Mesenchymal stem cell (in vitro differentiated cells and primary cell): ENCODE data around the gene AFP.

Experiments used
- DNase-seq: peaks from one replicate; pipeline ENCODE4 v3.0.0-alpha.2; 2013
- H2AFZ ChIP-seq: one replicate; pipeline ENCODE4 v1.6.1; 2013; ENCODE audit warnings: low read depth, mild to moderate bottlenecking, control low read depth, inconsistent platforms, low read length, moderate library complexity
- H2AK5ac ChIP-seq: 2 replicates; pipeline ENCODE4 v1.6.1; 2013; ENCODE audit warnings: low read length, moderate library complexity, mild to moderate bottlenecking, inconsistent platforms; ENCODE audit not compliant: severe bottlenecking
- H2BK120ac ChIP-seq: one replicate; pipeline ENCODE4 v1.6.1; 2013; ENCODE audit warnings: low read depth, mild to moderate bottlenecking, inconsistent platforms, low read length, moderate library complexity
- H2BK12ac ChIP-seq, 2 experiments: one replicate each; pipeline ENCODE4 v1.6.1; 2013; ENCODE audit warnings: inconsistent platforms in 2 of 2, low read length in 2 of 2, mild to moderate bottlenecking in 2 of 2, moderate library complexity in 2 of 2, control low read depth in 1 of 2
- H2BK15ac ChIP-seq: one replicate; pipeline ENCODE4 v1.6.1; 2013; ENCODE audit warnings: mild to moderate bottlenecking, low read depth, inconsistent platforms; ENCODE audit not compliant: poor library complexity, severe bottlenecking
- H2BK5ac ChIP-seq: 2 replicates; pipeline ENCODE4 v1.6.1; 2013; ENCODE audit warnings: low read depth, mild to moderate bottlenecking, low read length, control low read depth, inconsistent platforms; ENCODE audit not compliant: poor library complexity, severe bottlenecking
- H3K14ac ChIP-seq, 2 experiments: one replicate each; pipeline ENCODE4 v1.6.1; 2013; ENCODE audit warnings: inconsistent platforms in 2 of 2, low read length in 2 of 2, control low read depth in 1 of 2, mild to moderate bottlenecking in 1 of 2, moderate library complexity in 1 of 2
- H3K18ac ChIP-seq, 2 experiments: one replicate each; pipeline ENCODE4 v1.6.1; 2013; ENCODE audit warnings: inconsistent platforms in 2 of 2, low read length in 2 of 2, control low read depth in 1 of 2, low read depth in 1 of 2, mild to moderate bottlenecking in 1 of 2
- H3K23ac ChIP-seq, 2 experiments: one replicate each; pipeline ENCODE4 v1.6.1; 2013; ENCODE audit warnings: inconsistent platforms in 2 of 2, low read length in 2 of 2, mild to moderate bottlenecking in 2 of 2, moderate library complexity in 2 of 2, control low read depth in 1 of 2
- H3K27ac ChIP-seq: 2 replicates; pipeline ENCODE4 v1.5.1; 2013; ENCODE audit warnings: mild to moderate bottlenecking, moderate library complexity, low read length, control low read depth, inconsistent platforms; ENCODE audit not compliant: poor library complexity, severe bottlenecking
- H3K27me3 ChIP-seq, 2 experiments: 2 replicates each; pipeline versions ENCODE4 v1.6.1 to v1.7.0; 2013; ENCODE audit warnings: low read length in 2 of 2, mild to moderate bottlenecking in 2 of 2, moderate library complexity in 2 of 2, control low read depth in 1 of 2, inconsistent platforms in 1 of 2; ENCODE audit not compliant: control insufficient read depth in 1 of 2, insufficient read depth in 1 of 2
- H3K36me3 ChIP-seq, 2 experiments: 2 replicates each; pipeline versions ENCODE4 v1.6.1 to v1.7.0; 2013; ENCODE audit warnings: low read length in 2 of 2, control low read depth in 1 of 2, inconsistent platforms in 1 of 2, low read depth in 1 of 2, mild to moderate bottlenecking in 1 of 2; ENCODE audit not compliant: insufficient read depth in 2 of 2, control insufficient read depth in 1 of 2
- H3K4ac ChIP-seq, 2 experiments: one replicate each; pipeline ENCODE4 v1.6.1; 2013; ENCODE audit warnings: inconsistent platforms in 2 of 2, low read length in 2 of 2, mild to moderate bottlenecking in 2 of 2, moderate library complexity in 2 of 2, control low read depth in 1 of 2, low read depth in 1 of 2
- H3K4me1 ChIP-seq: 2 replicates; pipeline ENCODE4 v1.6.1; 2013; ENCODE audit warnings: low read depth, low read length, control low read depth; ENCODE audit not compliant: control insufficient read depth, insufficient read depth
- H3K4me2 ChIP-seq: 2 replicates; pipeline ENCODE4 v1.6.1; 2013; ENCODE audit warnings: low read length, mild to moderate bottlenecking, inconsistent platforms; ENCODE audit not compliant: poor library complexity, severe bottlenecking
- H3K4me3 ChIP-seq, 2 experiments: 2 replicates each; pipeline versions ENCODE4 v1.5.1 to v1.7.0; 2013; ENCODE audit warnings: low read length in 2 of 2, mild to moderate bottlenecking in 2 of 2, control low read depth in 1 of 2, low read depth in 1 of 2; ENCODE audit not compliant: insufficient read depth in 1 of 2
- H3K79me1 ChIP-seq: replicated peaks from 2 replicates; pipeline ENCODE4 v1.6.1; 2013; ENCODE audit warnings: mild to moderate bottlenecking, control low read depth, low read length, inconsistent platforms; ENCODE audit not compliant: poor library complexity, severe bottlenecking
- H3K9ac ChIP-seq: 2 replicates; pipeline ENCODE4 v1.7.0; 2013; ENCODE audit warnings: mild to moderate bottlenecking, low read length, moderate library complexity
- H3K9me3 ChIP-seq: 2 replicates; pipeline ENCODE4 v1.7.0; 2013; ENCODE audit warnings: mild to moderate bottlenecking, low read length; ENCODE audit not compliant: control insufficient read depth
- H4K8ac ChIP-seq: one replicate; pipeline ENCODE4 v1.6.1; 2013; ENCODE audit warnings: inconsistent platforms, mild to moderate bottlenecking, low read length, moderate library complexity
- H4K91ac ChIP-seq: one replicate; pipeline ENCODE4 v1.6.1; 2013; ENCODE audit warnings: mild to moderate bottlenecking, low read length, inconsistent platforms
- WGBS: methylation state at CpG from one replicate; pipeline ENCODE4 v1.1.7; 2013; ENCODE audit warnings: mixed read lengths; 5-methylcytosine and 5-hydroxymethylcytosine counted together

The AFP gene

DNA sequence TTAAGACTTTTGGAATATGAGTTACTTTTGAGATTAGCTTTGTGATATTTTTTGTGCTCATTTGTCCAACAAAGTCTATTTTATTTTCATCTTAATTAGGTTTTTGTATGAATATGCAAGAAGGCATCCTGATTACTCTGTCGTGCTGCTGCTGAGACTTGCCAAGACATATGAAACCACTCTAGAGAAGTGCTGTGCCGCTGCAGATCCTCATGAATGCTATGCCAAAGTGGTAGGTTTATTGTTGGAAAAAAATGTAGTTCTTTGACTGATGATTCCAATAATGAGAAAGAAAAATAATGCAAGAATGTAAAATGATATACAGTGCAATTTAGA, 21.1 kb upstream of the AFP start:
- Histone ChIP-seq H3K14ac (no peak overlapping the region), H2AK5ac (no peak overlapping the region), H2BK15ac (no peak overlapping the region), H3K27ac (no peak overlapping the region), H3K18ac (no peak overlapping the region), H2BK5ac (no peak overlapping the region), H3K4me2 (no peak overlapping the region), H2BK12ac (no peak overlapping the region), H3K4ac (no peak overlapping the region), H2AFZ (no peak overlapping the region), H2BK120ac (no peak overlapping the region), H3K79me1 (no peaks in the 10 kb centered on the region), H3K9ac (no peak overlapping the region), H4K8ac (no peak overlapping the region), H3K4me3 (no peak overlapping the region), H3K9me3 (no peaks in the 10 kb centered on the region), H3K36me3 (no peaks in the 10 kb centered on the region), H3K27me3 (no peaks in the 10 kb centered on the region), H3K4me1 (no peaks in the 10 kb centered on the region), H4K91ac (no peak overlapping the region), H3K23ac (no peak overlapping the region)
- DNase-seq: no peak
- 88% methylated on average over 2 of the region's 2 CpGs for WGBS

- H3K18ac ChIP-seq: no peak overlapping the region
- no peak overlapping the region for H2AK5ac ChIP-seq
- H3K27ac ChIP-seq: no peak overlapping the region
- H3K27me3 ChIP-seq: no peaks in the 10 kb centered on the region
- H3K4me2 ChIP-seq: no peak overlapping the region
- H3K79me1 ChIP-seq: no peaks in the 10 kb centered on the region
- H3K4ac ChIP-seq: no peak overlapping the region
- no peak overlapping the region for H2BK15ac ChIP-seq
- H3K9me3 ChIP-seq: no peaks in the 10 kb centered on the region
- no peak overlapping the region for H3K4me3 ChIP-seq
- no peak overlapping the region for H3K9ac ChIP-seq
- H4K91ac ChIP-seq: no peak overlapping the region
- no peak overlapping the region for H2BK5ac ChIP-seq
- H2AFZ ChIP-seq: no peak overlapping the region
- no peak overlapping the region for H4K8ac ChIP-seq
- WGBS: no CpG with 5 or more reads among the region's 2 CpGs
- H3K14ac ChIP-seq: no peak overlapping the region
- H3K23ac ChIP-seq: no peak overlapping the region
- DNase-seq: no peak
- H3K36me3 ChIP-seq: no peaks in the 10 kb centered on the region
- H3K4me1 ChIP-seq: no peaks in the 10 kb centered on the region
- no peak overlapping the region for H2BK120ac ChIP-seq
- no peak overlapping the region for H2BK12ac ChIP-seq
These were observed 20.2 kb upstream of the AFP start for GRCh38 chr4:73415807-73416238.

GRCh38 chr4:73416423-73417087, 19.5 kb upstream of the AFP start:
- H3K4ac ChIP-seq: no peak overlapping the region
- H3K4me2 ChIP-seq: no peak overlapping the region
- H3K4me1 ChIP-seq: no peaks in the 10 kb centered on the region
- no peak overlapping the region for H3K9ac ChIP-seq
- no peak overlapping the region for H2BK5ac ChIP-seq
- H3K4me3 ChIP-seq: no peak overlapping the region
- no peak overlapping the region for H3K14ac ChIP-seq
- no peak overlapping the region for H4K8ac ChIP-seq
- H2BK15ac ChIP-seq: no peak overlapping the region
- no peaks in the 10 kb centered on the region for H3K9me3 ChIP-seq
- H3K18ac ChIP-seq: no peak overlapping the region
- no peaks in the 10 kb centered on the region for H3K27me3 ChIP-seq
- no peaks in the 10 kb centered on the region for H3K36me3 ChIP-seq
- H2BK12ac ChIP-seq: no peak overlapping the region
- H4K91ac ChIP-seq: no peak overlapping the region
- no peak for DNase-seq
- H3K79me1 ChIP-seq: no peaks in the 10 kb centered on the region
- 100% methylated on average over 1 of the region's 2 CpGs for WGBS
- H3K23ac ChIP-seq: no peak overlapping the region
- H2AFZ ChIP-seq: no peak overlapping the region
- no peak overlapping the region for H3K27ac ChIP-seq
- no peak overlapping the region for H2BK120ac ChIP-seq
- H2AK5ac ChIP-seq: no peak overlapping the region

DNA sequence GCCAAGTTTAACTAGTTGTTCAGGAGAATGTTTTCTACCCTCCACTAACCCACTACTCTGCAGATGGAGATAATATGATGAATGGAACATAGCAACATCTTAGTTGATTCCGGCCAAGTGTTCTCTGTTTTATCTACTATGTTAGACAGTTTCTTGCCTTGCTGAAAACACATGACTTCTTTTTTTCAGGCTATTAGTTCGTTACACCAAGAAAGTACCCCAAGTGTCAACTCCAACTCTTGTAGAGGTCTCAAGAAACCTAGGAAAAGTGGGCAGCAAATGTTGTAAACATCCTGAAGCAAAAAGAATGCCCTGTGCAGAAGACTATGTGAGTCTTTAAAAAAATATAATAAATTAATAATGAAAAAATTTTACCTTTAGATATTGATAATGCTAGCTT, 18.7 kb upstream of the AFP start:
- no peaks in the 10 kb centered on the region for H3K27me3 ChIP-seq
- no peak for DNase-seq
- no peak overlapping the region for H2BK120ac ChIP-seq
- H3K4ac ChIP-seq: no peak overlapping the region
- H3K23ac ChIP-seq: no peak overlapping the region
- H4K8ac ChIP-seq: no peak overlapping the region
- H3K27ac ChIP-seq: no peak overlapping the region
- H3K36me3 ChIP-seq: no peaks in the 10 kb centered on the region
- no peak overlapping the region for H2BK15ac ChIP-seq
- H3K79me1 ChIP-seq: no peaks in the 10 kb centered on the region
- H3K9ac ChIP-seq: no peak overlapping the region
- H2AK5ac ChIP-seq: no peak overlapping the region
- H3K4me1 ChIP-seq: no peaks in the 10 kb centered on the region
- no peaks in the 10 kb centered on the region for H3K9me3 ChIP-seq
- no peak overlapping the region for H3K18ac ChIP-seq
- no peak overlapping the region for H3K14ac ChIP-seq
- no peak overlapping the region for H4K91ac ChIP-seq
- no peak overlapping the region for H2BK5ac ChIP-seq
- WGBS: 62% methylated on average over 2 of the region's 2 CpGs
- H2AFZ ChIP-seq: no peak overlapping the region
- H2BK12ac ChIP-seq: no peak overlapping the region
- no peak overlapping the region for H3K4me3 ChIP-seq
- H3K4me2 ChIP-seq: no peak overlapping the region
